ENCODE results near the gene ASL.
"Not testable (repeated sequence)": the region's sequence is repeated elsewhere in the genome, so short reads cannot be mapped to it uniquely, and the experiment has no call there.

Gene ASL

DNA sequence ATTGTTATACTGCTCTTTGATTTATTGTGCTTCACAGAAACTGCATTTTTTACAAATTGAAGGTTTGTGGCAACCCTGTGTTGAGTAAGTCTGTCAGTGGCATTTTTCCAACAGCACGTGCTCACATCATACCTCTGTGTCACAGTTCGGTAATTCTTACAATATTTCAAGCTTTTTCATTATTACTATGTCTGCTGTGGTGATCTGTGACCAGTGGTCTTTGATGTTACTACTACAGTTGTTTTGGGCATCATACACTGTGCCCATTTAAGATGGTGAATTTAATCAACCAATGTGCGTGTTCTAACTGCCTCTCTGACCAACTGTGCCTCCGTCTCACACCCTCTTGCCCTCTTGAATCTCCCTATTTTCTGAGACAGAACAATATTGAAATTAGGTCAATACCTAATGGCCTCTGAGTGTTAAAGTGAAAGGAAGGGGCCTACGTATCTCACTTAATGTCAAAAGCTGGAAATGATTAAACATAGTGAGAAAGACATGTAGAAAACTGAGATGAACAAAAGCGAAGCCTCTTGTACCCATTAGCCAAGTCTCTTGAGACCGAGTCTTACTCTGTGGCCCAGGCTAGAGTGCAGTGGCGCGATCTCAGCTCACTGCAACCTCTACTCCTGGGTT lies 20.2 kb upstream of the ASL start:
- no peak overlapping the region for H3K27ac ChIP-seq
- TF ChIP-seq ZFX (IDR thresholded peaks at IDR 0.05; ENCODE audit: borderline replicate concordance), result no peak

DNA sequence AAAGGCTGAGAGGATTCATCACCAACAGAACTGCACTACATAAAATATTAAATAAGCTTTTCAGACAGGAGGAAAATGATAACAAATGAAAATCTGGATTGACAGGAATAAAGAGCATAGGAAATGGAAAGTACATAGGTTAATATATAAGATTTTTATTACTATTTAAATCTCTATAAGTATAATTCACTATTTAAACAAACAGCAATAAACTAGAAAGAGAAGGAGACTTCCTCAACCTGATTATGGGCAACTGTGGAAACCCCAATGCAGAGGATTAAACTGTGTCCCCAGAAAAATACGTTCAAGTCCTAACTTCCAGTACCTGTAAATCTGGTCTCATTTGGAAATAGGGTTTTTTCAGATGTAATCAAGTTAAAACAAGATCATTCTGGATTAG lies 14.8 kb upstream of the ASL start:
- TF ChIP-seq ZFX (IDR thresholded peaks at IDR 0.05; ENCODE audit: borderline replicate concordance), result no peak
- TF ChIP-seq, protein P1, sequence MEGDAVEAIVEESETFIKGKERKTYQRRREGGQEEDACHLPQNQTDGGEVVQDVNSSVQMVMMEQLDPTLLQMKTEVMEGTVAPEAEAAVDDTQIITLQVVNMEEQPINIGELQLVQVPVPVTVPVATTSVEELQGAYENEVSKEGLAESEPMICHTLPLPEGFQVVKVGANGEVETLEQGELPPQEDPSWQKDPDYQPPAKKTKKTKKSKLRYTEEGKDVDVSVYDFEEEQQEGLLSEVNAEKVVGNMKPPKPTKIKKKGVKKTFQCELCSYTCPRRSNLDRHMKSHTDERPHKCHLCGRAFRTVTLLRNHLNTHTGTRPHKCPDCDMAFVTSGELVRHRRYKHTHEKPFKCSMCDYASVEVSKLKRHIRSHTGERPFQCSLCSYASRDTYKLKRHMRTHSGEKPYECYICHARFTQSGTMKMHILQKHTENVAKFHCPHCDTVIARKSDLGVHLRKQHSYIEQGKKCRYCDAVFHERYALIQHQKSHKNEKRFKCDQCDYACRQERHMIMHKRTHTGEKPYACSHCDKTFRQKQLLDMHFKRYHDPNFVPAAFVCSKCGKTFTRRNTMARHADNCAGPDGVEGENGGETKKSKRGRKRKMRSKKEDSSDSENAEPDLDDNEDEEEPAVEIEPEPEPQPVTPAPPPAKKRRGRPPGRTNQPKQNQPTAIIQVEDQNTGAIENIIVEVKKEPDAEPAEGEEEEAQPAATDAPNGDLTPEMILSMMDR (IDR thresholded peaks at IDR 0.05), result no peak
- no peak overlapping the region for H3K27ac ChIP-seq

DNA sequence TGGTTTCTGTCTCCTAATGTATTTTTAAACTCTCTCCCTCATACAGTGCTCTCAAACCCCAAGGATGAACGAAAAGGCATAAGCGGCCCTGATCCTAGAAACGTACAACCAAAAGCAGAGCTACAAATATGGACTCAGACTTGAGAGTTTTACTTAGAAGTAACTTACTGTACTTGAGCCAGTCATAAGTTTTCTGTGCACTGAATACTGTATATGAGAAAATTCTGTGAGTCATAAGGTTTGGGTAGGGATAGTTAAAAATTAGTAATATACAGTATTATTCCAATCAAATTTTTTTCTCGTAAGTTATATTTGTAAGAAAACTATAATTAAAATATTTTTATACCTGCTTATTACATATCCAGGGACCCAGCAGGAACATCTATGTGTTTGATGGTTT lies 5.9 kb upstream of the ASL start:
- TF ChIP-seq ZFX (IDR thresholded peaks at IDR 0.05; ENCODE audit: borderline replicate concordance), result no peak
- TF ChIP-seq, protein P1 (IDR thresholded peaks at IDR 0.05), result no peak
- H3K27ac ChIP-seq, result no peak overlapping the region

DNA sequence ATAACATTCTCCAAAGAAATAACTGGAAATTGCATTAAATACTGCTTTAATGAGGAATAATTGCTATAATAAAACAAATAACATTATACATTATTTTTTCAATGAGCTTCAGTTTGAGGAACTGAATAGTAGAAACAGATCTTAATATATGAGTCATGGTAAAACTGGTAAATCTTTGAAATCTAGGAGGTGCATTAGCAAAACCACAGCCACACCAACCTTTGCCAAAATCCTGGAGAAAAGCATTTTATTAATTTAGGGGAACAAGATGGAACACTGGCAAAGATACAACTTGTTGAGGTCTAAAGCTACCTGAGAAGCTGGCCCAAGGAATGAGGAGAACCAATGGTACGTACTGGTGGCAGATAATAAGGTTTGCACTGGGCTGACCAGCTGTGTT lies 5.4 kb upstream of the ASL start:
- H3K27ac ChIP-seq, result no peak overlapping the region
- no peak for TF ChIP-seq ZFX (IDR thresholded peaks at IDR 0.05; ENCODE audit: borderline replicate concordance)
- TF ChIP-seq, protein P1 (IDR thresholded peaks at IDR 0.05), result no peak

DNA sequence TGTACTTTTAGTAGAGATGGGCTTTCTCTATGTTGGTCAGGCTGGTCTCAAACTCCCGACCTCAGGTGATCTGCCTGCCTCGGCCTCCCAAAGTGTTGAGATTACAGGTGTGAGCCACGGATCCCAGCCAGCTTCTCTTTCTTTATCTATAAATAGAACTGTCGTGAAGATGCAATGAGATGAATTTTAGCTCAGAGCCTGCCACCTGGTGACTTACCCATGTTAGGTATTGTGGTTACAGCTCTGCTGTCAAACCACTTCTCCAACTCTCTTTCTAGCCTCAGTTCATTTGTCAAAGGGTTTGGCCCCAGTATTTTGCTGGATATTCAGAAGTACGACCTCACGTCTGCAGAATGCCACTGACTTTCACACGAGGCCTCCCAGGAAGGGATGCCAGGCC lies 3.4 kb upstream of the ASL start:
- H3K27ac ChIP-seq, result not testable (repeated sequence)

DNA sequence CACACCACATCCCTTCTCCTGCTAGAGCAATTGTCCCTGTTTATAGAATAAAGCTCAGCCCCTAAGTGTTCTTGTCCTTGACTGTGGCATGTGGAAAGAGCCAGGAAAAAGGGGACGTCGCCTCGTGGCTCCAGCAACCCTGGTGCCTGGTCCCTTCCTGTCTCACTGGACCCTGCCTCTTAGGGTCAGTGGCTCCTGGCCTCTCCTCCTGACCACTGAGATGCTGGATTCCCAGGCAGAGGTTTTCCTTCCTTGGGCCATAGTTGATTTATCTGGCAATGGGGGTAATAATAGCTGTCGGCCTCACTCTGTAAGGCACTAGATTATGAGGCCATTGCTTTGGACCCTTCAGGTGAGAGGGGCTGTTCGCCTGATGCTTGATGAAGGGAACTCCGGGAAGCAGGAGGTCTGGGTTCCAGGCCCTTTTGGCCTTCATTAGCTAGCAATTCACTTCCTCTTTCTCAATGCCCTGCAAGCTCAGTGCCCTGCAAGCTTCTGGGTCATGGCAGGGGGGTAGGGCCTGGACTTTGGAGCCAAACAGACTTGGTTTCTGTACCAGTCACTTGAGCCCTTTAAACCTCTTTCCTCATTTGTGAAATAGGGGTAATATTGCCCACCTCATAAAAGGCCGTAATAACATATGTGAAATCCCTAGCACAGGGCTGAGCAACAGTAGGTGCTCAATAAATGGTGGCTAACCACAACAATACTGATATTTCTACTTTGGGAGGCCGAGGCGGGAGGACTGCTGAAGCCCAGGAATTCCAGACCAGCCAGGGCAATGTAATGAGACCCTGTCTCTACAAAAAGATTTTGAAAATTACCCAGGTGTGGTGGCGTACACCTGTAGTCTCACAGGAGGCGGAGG lies 1.1 kb downstream of the ASL start:
- no peak for TF ChIP-seq ZFX (IDR thresholded peaks at IDR 0.05; ENCODE audit: borderline replicate concordance)
- TF ChIP-seq, protein P1 (IDR thresholded peaks at IDR 0.05), result no peak
- peak overlapping the region; percentile 63 for H3K27ac ChIP-seq

DNA sequence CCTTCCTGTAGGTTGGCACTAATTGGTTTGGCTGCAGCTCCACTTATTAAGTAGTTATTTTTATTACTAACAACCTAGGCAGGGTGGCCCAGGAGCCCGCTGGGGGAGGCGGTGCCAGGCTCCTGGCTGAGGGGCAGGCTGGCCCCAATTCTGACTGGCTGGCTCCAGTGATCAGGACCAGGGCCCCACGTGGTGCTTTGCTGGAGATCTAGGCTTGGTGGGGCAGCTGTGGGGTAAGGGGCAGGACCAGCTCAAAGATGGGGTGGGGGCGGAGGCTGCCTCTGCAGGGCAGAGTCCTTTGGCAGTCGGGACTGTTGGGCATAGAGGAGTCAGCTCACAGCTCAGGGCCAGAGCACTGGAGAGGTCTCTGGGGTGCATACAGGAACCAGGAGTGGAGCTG lies 2.4 kb downstream of the ASL start:
- H3K27ac ChIP-seq, result no peak overlapping the region
- TF ChIP-seq, protein P1 (IDR thresholded peaks at IDR 0.05), result no peak
- no peak for TF ChIP-seq ZFX (IDR thresholded peaks at IDR 0.05; ENCODE audit: borderline replicate concordance)

DNA sequence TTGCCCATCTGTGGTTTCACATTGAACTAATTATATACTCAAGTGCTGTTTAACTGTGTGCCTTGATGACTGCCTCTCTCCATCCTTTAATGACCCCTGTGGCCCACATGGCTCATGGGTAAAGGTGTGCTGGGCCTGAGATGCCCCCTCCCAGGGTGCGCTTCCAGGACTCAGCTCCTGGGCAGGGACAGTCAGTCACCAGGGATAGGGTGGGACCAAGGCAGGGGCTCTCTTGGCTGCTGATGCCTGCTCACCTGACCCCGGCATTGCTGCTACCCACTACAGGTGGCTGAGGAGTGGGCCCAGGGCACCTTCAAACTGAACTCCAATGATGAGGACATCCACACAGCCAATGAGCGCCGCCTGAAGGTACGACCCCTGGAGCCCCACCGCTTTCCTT lies 6.5 kb downstream of the ASL start:
- H3K27ac ChIP-seq, result no peak overlapping the region
- no peak for TF ChIP-seq ZFX (IDR thresholded peaks at IDR 0.05; ENCODE audit: borderline replicate concordance)
- TF ChIP-seq, protein P1 (IDR thresholded peaks at IDR 0.05), result no peak
